Measurements from ENCODE around the gene SIX2.

DNA sequence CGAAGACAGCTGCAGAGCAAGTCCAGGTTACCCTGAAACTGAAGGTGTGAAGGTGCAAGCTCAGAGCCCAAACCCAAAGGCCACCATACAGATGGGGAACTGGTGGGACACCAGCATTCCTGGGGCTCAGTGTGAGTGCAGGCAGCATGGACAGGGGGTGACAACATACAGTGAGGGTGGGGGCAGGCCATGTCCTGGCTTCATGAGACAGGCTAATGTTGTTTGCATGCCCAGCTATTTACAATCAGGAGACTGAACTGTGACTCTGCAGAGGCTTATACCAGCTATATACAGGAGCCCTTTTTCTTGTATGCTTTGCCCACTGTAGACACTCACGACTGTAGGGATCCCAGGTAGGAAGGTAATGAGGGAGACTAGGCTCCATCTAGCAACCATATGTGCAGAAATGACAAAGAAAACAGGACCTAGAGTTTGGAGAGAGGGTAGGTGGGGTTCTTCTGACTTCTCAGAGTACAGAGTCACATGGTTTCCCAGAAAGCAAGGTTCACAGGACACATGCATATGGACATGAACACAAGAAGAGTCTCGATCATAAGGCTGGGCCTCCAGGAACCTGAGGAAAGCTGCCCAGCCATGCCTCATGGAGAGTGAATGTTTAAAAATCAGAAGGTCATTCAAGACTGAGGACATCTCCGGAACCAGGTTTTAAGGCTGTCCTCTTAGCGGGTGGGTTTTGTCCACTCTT is 41.4 kb downstream of the SIX2 start:
- TF ChIP-seq POLR2A (IDR thresholded peaks at IDR 0.05) = no peak
- TF ChIP-seq, protein P1, sequence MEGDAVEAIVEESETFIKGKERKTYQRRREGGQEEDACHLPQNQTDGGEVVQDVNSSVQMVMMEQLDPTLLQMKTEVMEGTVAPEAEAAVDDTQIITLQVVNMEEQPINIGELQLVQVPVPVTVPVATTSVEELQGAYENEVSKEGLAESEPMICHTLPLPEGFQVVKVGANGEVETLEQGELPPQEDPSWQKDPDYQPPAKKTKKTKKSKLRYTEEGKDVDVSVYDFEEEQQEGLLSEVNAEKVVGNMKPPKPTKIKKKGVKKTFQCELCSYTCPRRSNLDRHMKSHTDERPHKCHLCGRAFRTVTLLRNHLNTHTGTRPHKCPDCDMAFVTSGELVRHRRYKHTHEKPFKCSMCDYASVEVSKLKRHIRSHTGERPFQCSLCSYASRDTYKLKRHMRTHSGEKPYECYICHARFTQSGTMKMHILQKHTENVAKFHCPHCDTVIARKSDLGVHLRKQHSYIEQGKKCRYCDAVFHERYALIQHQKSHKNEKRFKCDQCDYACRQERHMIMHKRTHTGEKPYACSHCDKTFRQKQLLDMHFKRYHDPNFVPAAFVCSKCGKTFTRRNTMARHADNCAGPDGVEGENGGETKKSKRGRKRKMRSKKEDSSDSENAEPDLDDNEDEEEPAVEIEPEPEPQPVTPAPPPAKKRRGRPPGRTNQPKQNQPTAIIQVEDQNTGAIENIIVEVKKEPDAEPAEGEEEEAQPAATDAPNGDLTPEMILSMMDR (IDR thresholded peaks at IDR 0.05 in 8 of 11, conservative IDR thresholded peaks at IDR 0.05 in 3 of 11) = no peak
- TF ChIP-seq POLR2AphosphoS5 (IDR thresholded peaks at IDR 0.05) = no peak
